Activated naive CD4-positive, alpha-beta T cell treated with anti-CD3 and anti-CD28 coated beads, Interleukin-2, amount 50 U/mL, for 24 hours (primary cell): ENCODE measurements around the gene CLECL1.

Experiments used
- H3K27ac Mint-ChIP-seq: one replicate; pipeline ENCODE4 v1.8.0; 2021; ENCODE audit warnings: mild to moderate bottlenecking, mixed read lengths
- H3K27me3 Mint-ChIP-seq: one replicate; pipeline ENCODE4 v1.8.0; 2021; ENCODE audit warnings: mixed read lengths
- H3K36me3 Mint-ChIP-seq: one replicate; pipeline ENCODE4 v1.8.0; 2021; ENCODE audit warnings: mixed read lengths
- H3K4me1 Mint-ChIP-seq: one replicate; pipeline ENCODE4 v1.8.0; 2021; ENCODE audit warnings: mixed read lengths
- H3K4me3 Mint-ChIP-seq: one replicate; pipeline ENCODE4 v1.8.0; 2021; ENCODE audit warnings: mild to moderate bottlenecking, mixed read lengths
- H3K9me3 Mint-ChIP-seq: one replicate; pipeline ENCODE4 v1.8.0; 2021; ENCODE audit warnings: mixed read lengths

CLECL1 gene

DNA sequence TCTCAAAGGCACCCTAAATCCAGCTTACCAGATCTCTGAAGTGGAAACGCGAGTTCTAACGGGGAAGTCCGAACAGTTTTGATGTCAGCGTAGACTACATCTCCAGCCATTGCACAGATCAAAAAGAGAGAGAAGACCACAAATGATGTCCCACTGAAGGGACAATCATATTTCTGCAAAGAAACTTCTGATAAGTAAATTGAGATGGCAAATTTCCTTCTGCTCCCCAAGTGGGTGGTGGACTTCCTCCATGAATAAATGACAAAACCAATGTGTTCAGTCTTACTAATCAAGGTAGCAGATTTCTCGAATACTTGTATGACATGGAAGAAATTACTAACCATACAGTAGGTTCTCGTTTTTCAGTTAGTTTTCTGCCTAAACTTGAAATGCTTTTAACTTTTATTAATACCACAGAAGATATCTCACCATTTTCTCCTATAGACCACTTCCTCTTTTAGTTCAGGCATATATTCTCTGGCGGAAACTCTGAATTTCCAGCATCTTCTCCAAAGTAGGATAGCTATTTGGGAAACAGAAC lies at the start of gene CLECL1:
TSS of gene CLECL1 (minus strand) at position 177 of the 541 bp plus-strand sequence.
- Mint-ChIP-seq H3K27me3 (no peaks in the 10 kb centered on the region), H3K36me3 (no peaks in the 10 kb centered on the region), H3K27ac (peak within 1 kb of the TSS; percentile 89), H3K4me1 (peaks cover 43% of the 10 kb centered on the region), H3K9me3 (no peaks in the 10 kb centered on the region), H3K4me3 (peak within 1 kb of the TSS; percentile 75)

DNA sequence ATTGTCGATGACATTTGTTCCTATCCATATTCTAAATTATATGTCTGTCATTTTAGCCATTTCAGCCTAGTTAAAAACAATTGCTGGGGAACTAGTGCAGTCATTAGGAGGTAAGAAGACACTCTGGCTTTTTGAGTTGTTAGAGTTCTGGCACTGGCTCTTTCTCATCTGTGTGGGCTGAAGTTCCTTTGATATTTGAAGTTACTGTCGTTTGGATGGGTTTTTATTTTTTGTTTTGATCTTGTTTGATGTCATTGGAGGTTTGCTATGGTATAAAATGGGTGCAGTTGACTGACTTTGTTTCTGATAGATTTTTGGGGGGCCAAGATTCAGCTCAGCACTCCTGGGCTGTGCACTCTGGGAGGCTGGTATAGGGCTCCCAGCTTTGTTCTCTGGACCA lies 48.5 kb upstream of the CLECL1 start:
- peak overlapping the region; percentile 81 for H3K27ac Mint-ChIP-seq
- no peaks in the 10 kb centered on the region for H3K27me3 Mint-ChIP-seq
- peaks cover 68% of the 10 kb centered on the region for H3K4me1 Mint-ChIP-seq
- H3K36me3 Mint-ChIP-seq = no peaks in the 10 kb centered on the region
- H3K4me3 Mint-ChIP-seq = peak overlapping the region; percentile 12
- H3K9me3 Mint-ChIP-seq = peaks cover 9% of the 10 kb centered on the region

DNA sequence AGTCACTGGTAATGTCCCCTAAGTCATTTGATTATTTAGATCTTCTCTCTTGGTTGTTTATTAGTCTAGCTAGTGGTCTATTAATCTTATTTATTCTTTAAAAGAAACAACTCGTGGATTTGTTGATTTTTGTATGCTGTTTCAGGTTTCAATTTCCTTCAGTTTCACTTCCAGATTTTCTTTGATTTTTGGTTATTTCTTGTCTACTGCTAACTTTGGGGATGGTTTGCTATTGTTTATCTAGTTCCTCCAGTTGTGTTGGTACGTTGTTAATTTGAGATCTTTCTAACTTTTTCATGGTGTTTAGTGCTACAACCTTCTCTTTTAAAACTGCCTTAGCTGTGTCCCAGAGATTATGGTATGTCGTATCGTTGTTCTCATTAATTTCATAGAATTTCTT lies 46.3 kb upstream of the CLECL1 start:
- Mint-ChIP-seq H3K27ac (peak overlapping the region; percentile 38), H3K4me1 (peaks cover 84% of the 10 kb centered on the region), H3K4me3 (no peak overlapping the region), H3K36me3 (no peaks in the 10 kb centered on the region), H3K27me3 (no peaks in the 10 kb centered on the region), H3K9me3 (peaks cover 9% of the 10 kb centered on the region)

DNA sequence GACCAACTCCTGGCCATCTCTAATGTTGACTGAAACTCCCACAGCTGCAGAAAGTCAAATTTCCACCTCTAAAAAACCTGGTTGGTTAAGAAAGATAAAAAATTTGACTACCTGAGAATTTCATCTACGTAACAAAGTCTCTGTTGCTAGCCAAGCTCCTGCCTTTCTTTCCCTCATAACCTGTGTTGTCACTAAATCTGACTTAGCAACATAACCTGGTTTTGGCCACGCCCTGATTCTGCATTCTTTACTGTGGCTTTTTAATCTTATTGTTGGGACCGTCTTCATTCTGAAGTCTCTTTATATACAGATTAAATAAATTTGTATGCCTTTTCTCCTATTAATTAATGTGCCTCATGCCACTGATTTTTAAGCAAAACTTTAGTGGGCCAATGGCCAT lies 43.9 kb upstream of the CLECL1 start:
- Mint-ChIP-seq H3K36me3 (no peaks in the 10 kb centered on the region), H3K4me3 (peak overlapping the region; percentile 68), H3K9me3 (peaks cover 9% of the 10 kb centered on the region), H3K4me1 (peaks cover 98% of the 10 kb centered on the region), H3K27ac (peak overlapping the region; percentile 93), H3K27me3 (no peaks in the 10 kb centered on the region)

DNA sequence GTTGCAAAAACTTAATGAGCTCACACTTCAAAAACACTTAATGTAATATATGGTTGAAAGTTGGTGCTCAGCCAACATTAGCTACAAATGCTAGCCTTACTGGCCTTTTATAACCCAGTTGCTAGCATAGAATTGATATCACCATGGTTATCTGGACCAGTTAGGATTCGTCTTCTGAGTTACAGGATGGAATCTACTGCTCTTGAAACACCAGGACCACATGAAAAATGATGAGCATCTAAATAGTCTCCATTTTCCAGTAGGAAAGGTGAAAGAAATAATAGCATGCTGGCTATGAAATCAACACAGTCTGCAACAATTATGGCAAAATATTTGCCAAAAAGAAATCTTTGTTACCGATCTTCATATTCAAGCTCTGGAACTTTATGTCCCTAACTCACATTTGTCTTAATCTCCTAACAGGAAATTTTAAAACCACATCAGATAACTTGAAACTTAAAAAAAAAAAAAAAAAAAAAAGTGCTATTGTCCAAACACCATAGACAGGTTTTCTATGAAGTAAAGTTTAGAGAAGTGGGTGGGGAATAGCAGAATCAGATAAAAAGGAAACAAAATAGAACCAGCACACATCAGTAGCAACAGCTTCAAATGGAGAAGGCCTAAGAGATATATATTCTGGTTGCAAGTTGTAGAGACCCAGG lies 40.5 kb upstream of the CLECL1 start:
- Mint-ChIP-seq H3K27ac (peak overlapping the region; percentile 98), H3K36me3 (no peaks in the 10 kb centered on the region), H3K4me1 (peaks cover 96% of the 10 kb centered on the region), H3K27me3 (no peaks in the 10 kb centered on the region), H3K4me3 (peak overlapping the region; percentile 34), H3K9me3 (peaks cover 11% of the 10 kb centered on the region)

DNA sequence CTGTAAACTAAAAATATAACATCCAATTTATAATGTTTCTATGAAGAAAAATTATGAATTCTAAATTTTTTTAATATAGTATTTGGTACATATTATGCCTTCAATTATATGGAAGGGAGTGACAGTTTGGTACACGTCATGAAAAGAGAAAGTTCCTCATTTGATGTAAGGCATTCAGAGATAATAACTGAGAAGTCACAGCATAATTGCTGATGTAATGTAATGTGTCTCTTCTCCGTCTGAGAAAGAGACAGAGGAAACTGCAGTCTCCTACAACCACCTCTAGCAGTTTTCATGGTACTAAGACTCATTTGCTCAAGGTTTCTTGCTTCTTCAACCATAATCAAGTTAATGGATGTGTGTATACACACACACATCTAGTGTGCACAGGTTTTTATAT lies 30.1 kb upstream of the CLECL1 start:
- Mint-ChIP-seq H3K4me1 (peaks cover 52% of the 10 kb centered on the region), H3K9me3 (no peaks in the 10 kb centered on the region), H3K27ac (no peak overlapping the region), H3K4me3 (peak overlapping the region; percentile 63), H3K36me3 (peaks cover 18% of the 10 kb centered on the region), H3K27me3 (no peaks in the 10 kb centered on the region)

DNA sequence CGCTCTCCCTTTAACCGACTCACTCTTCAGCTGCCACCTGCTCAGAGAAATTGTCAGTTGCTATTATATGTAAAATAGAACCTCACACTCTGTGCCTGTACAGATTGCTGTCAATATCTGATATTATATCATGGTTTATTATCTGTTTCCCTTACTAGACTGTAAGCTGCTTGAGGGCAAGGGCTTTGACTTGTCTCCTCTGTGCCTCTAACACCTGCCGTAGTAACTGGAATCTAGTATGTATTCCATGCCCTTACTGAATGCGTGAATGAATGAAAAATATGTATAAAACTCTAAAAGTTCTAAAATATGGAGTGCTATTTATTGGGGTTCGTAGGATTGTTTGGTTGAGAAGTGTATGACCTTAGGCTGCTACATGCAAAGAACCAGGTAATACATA lies 29.5 kb upstream of the CLECL1 start:
- Mint-ChIP-seq H3K9me3 (no peaks in the 10 kb centered on the region), H3K4me1 (peaks cover 45% of the 10 kb centered on the region), H3K27ac (peak overlapping the region; percentile 100), H3K27me3 (no peaks in the 10 kb centered on the region), H3K36me3 (peaks cover 25% of the 10 kb centered on the region), H3K4me3 (peak overlapping the region; percentile 100)

DNA sequence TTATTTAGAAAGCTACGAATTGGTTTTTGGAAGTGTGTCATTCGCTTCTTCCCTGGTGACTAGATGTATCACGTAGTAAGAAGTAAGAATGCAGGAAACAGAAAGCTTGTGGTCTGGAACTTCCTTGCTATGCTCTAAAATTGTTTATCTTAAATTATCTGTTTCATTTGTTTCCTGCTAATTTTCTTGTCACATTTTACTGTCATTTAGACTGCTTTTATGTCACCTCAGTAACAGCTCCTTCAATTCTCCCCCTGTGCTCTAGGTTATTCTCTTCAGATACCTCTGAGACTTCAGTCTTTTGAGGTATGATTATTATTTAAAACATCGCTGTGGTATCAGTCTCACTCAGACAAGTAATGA lies 28.5 kb upstream of the CLECL1 start:
- Mint-ChIP-seq H3K9me3 (no peaks in the 10 kb centered on the region), H3K27me3 (no peaks in the 10 kb centered on the region), H3K36me3 (peaks cover 33% of the 10 kb centered on the region), H3K4me3 (peak overlapping the region; percentile 100), H3K27ac (peak overlapping the region; percentile 100), H3K4me1 (peaks cover 38% of the 10 kb centered on the region)

DNA sequence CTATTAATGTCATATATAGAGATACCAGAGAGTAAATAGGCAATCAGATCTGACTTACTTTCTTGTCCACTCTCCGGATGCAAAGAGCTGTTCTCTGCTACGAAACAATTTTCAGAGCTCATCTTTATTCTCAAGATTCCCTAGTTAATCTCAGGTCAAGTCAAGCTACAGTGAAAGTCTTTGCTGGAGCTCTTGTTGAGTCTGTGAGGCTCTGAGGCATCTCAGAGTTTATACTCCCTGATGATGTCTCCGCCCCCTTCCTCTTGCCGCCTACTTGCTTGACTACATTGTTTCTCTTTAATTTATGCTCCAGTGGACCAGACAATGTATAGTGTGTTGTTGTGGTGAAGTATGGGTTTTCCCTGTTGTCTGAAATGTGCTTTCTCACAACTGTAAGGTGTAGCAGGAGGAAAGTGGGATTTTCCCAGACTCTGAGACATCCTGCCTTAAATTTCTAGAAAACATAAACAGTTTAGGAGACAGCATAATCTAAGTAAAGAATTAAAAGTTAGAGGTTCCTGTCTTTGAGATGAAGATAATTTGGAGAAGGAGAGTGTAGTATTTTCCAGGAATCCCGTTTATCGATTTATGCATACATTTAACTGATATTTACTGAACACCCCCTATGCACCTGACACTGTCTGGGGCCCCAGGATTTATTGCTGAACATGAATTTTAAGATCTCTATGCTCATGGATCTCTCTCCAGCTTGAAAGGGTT lies 28.0 kb upstream of the CLECL1 start, which contains the start of gene CD69:
TSS of gene CD69 (minus strand) at position 203 of the 720 bp plus-strand sequence. CDS start at position 122, 81 bp downstream.
- Mint-ChIP-seq H3K36me3 (peaks cover 38% of the 10 kb centered on the region), H3K9me3 (no peaks in the 10 kb centered on the region), H3K4me3 (peak within 1 kb of the TSS; percentile 100), H3K27ac (peak within 1 kb of the TSS; percentile 100), H3K4me1 (peaks cover 37% of the 10 kb centered on the region), H3K27me3 (no peaks in the 10 kb centered on the region)

DNA sequence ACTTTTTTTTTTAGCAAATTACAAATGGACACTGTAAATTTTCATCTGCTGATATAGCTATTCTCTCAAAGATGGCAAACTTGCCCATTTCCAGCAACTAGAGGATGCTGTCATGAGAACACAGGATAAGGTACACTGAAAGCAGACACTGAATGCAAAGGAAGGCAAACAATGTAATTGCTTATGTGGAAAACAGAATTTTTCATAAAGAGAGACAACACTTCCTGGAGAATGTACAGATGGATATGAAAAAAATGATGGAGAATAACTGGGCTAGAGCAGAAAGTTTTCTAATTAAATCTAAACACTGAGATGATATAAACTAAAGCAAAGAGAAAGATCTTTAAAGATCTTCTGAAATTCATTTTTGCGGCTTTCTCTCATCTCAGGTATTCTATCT lies 27.2 kb upstream of the CLECL1 start:
- H3K36me3 Mint-ChIP-seq = peaks cover 42% of the 10 kb centered on the region
- peaks cover 33% of the 10 kb centered on the region for H3K4me1 Mint-ChIP-seq
- no peaks in the 10 kb centered on the region for H3K9me3 Mint-ChIP-seq
- peak overlapping the region; percentile 100 for H3K4me3 Mint-ChIP-seq
- H3K27ac Mint-ChIP-seq = peak overlapping the region; percentile 100
- H3K27me3 Mint-ChIP-seq = no peaks in the 10 kb centered on the region

DNA sequence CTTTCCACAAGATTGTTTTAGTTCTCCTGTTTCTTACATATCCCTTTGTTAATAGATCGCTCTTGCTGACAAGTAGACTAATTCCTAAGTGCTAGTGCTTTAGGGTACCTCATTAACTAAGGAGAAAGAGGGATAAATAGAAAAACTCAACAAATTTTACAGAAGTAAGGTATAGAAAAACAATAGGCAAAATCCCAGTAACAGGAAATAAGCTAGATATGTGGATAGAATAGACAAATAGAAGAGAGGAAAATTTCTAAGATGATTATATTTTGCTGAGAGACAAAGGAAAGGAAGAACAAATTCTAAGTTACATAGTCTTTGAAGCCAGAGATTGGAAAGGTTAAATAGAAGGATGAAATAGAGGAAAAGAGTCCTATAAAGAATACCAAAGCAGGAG lies 26.8 kb upstream of the CLECL1 start:
- Mint-ChIP-seq H3K4me1 (peaks cover 32% of the 10 kb centered on the region), H3K9me3 (no peaks in the 10 kb centered on the region), H3K27ac (peak overlapping the region; percentile 100), H3K36me3 (peaks cover 45% of the 10 kb centered on the region), H3K27me3 (no peaks in the 10 kb centered on the region), H3K4me3 (peak overlapping the region; percentile 100)

DNA sequence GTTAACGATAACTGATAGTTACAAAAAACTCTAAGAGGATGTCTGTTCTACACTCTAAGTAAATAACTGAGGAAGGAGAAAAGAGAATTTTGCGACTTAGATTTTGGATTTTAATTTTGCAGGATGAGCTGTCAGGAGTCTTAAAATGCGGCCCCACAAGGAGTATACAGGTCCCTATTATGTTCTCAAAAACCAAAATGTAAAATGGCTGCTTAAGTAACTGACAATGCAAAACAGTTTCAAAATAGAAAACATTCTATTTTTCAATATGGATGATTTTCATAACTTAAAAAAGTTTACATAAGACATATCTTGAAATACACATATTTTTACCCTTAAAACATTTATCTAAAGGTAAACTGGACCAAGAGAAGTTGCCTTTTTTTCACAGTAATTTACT lies 25.2 kb upstream of the CLECL1 start:
- Mint-ChIP-seq H3K27me3 (no peaks in the 10 kb centered on the region), H3K36me3 (peaks cover 58% of the 10 kb centered on the region), H3K9me3 (no peaks in the 10 kb centered on the region), H3K4me1 (peaks cover 33% of the 10 kb centered on the region), H3K4me3 (peak overlapping the region; percentile 100), H3K27ac (peak overlapping the region; percentile 97)

DNA sequence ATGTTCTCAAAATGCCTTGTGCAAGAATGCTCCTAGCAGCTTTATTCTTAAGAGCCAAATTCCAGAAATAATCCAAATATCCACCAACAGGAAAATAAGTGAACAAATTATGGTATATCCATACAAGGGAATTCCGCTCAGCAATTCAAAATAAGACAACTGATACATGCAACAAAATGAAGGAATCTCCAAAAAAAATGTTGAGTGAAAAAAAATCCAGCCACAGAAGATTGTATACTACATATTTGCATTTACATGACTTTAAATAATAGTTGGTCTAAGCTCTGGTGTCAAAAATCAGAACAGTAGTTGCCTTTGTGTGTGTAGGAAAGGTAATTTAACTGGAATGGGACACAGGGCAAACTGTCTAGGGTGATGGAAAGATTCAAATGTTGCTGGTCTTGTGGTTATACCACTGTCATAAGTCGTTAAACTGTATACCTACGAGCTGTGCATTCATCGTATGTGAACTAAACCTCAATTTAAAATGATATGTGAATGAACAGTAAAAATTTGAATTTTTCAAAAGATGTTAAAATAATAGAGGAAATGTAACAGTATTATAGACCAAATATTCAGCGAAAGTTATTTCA lies 24.6 kb upstream of the CLECL1 start:
- peaks cover 64% of the 10 kb centered on the region for H3K36me3 Mint-ChIP-seq
- no peaks in the 10 kb centered on the region for H3K27me3 Mint-ChIP-seq
- peaks cover 36% of the 10 kb centered on the region for H3K4me1 Mint-ChIP-seq
- H3K4me3 Mint-ChIP-seq = peak overlapping the region; percentile 100
- peak overlapping the region; percentile 97 for H3K27ac Mint-ChIP-seq
- no peaks in the 10 kb centered on the region for H3K9me3 Mint-ChIP-seq

DNA sequence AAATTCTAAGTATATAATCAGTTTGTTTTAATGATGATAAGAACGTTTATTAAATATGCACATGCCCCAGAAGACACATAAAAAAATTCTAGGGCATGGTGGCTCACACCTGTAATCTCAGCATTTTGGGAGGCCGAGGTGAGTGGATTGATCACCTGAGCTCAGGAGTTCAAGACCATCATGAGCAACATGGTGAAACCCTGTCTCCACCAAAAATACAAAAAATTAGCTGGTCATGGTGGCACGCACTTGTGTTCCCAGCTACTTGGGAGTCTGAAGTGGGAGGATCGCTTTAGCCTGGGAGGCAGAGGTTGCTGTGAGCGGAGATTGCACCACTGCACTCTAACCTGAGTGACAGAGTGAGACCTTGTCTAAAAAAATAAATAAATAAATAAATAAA lies 23.8 kb upstream of the CLECL1 start:
- Mint-ChIP-seq H3K36me3 (peaks cover 67% of the 10 kb centered on the region), H3K4me1 (peaks cover 31% of the 10 kb centered on the region), H3K27me3 (no peaks in the 10 kb centered on the region), H3K27ac (peak overlapping the region; percentile 98), H3K9me3 (no peaks in the 10 kb centered on the region), H3K4me3 (peak overlapping the region; percentile 100)

DNA sequence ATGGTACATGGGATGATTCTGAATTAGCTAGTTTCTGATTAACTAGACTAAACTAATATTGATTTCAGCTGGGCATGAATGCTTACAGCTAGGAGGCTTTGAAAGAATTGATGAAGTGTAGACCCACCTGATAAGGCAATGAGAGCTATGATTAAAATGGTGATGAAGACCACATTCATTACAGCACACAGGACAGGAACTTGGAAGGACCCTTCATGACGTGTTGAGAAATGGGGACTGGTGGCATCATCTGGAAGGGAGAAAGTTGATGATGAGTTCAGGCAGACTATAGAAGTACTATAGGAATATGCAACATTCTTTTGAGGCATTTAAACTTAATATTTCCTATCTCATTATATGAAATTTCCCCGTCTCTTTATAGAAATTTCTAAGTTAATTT lies 23.3 kb upstream of the CLECL1 start:
- H3K4me3 Mint-ChIP-seq = peak overlapping the region; percentile 100
- H3K27ac Mint-ChIP-seq = peak overlapping the region; percentile 98
- peaks cover 30% of the 10 kb centered on the region for H3K4me1 Mint-ChIP-seq
- H3K36me3 Mint-ChIP-seq = peaks cover 71% of the 10 kb centered on the region
- H3K27me3 Mint-ChIP-seq = no peaks in the 10 kb centered on the region
- H3K9me3 Mint-ChIP-seq = no peaks in the 10 kb centered on the region

DNA sequence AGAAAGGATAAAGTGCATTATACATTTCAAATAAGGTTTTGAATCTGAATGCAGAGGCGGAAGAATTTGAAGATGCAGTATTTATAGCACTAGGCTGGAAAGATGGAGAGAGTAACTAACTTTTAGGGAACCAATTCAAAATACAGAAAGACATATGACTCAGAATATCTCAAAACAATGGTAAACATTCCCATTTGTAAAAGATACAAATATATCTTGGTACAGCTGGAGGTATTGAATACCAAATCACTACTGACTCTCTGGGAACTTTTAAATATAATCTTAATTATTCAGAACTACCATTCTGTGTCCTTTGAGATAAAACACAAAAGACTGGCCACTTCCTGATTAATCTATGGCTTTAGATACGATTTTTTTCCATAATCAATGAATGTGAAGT lies 22.7 kb upstream of the CLECL1 start:
- Mint-ChIP-seq H3K4me1 (peaks cover 27% of the 10 kb centered on the region), H3K9me3 (no peaks in the 10 kb centered on the region), H3K27me3 (no peaks in the 10 kb centered on the region)

More for the DNA sequence above, 22.7 kb upstream of the CLECL1 start:
- peak overlapping the region; percentile 97 for H3K27ac Mint-ChIP-seq
- peaks cover 71% of the 10 kb centered on the region for H3K36me3 Mint-ChIP-seq
- peak overlapping the region; percentile 100 for H3K4me3 Mint-ChIP-seq
